ENCODE results near the gene ROR1. TPM values are rescaled to one million over a fixed set of nuclear protein-coding genes. Genes with fewer than 3 reads are reported as not detected.

ROR1 gene
- total RNA-seq, 1 experiment from 2014 or later: 2.7 TPM

- no peaks in the 10 kb centered on the region for H3K36me3 ChIP-seq (ENCODE audit: control insufficient read depth in 1 of 2, insufficient read depth in 2 of 2, low read length in 2 of 2)
- no peak overlapping the region for H3K27ac ChIP-seq (ENCODE audit: low read depth, low read length)
- CTCF ChIA-PET: interaction anchor here (0.6 to 3.0 kb wide), 20 partner anchors 9 to 1132 kb away, joined by 3 to 55 read pairs (median 4); no protein-coding TSS in a partner anchor
- H3K9ac ChIP-seq (ENCODE audit: low read length): no peak overlapping the region
- no peaks in the 10 kb centered on the region for H3K9me2 ChIP-seq (ENCODE audit: insufficient read depth)
- DNase-seq (ENCODE audit: low read depth, low spot score): peak; percentile 46
- BruUV-seq (replicated peaks): no TSS peak
- no peaks in the 10 kb centered on the region for H3K79me2 ChIP-seq (ENCODE audit: insufficient read depth, low read length)
- intact Hi-C loops (cut with micrococcal nuclease): loop anchor here (1.0 to 5.0 kb wide), 7 partner anchors 202 to 580 kb away; partner anchors contain the start of gene ROR1
- no peaks in the 10 kb centered on the region for H3K9me3 ChIP-seq (ENCODE audit: control insufficient read depth in 1 of 2, insufficient read depth in 1 of 2, low read depth in 1 of 2, low read length in 2 of 2)
- no peaks in the 10 kb centered on the region for H3K27me3 ChIP-seq (ENCODE audit: insufficient read depth, low read length)
- TF ChIP-seq SP1 (IDR thresholded peaks at IDR 0.05; ENCODE audit: low read depth) (no peak), POLR2A (IDR thresholded peaks at IDR 0.05; ENCODE audit: borderline replicate concordance, extremely low read depth, insufficient read depth, insufficient read length) (no peak), SIN3A (IDR thresholded peaks at IDR 0.05; ENCODE audit: low read depth) (no peak), RAD21 (IDR thresholded peaks at IDR 0.05; ENCODE audit: low read depth) (peak; percentile 88), SRF (IDR thresholded peaks at IDR 0.05; ENCODE audit: low read depth) (no peak), CTCF (IDR thresholded peaks at IDR 0.05 in 2 of 3, conservative IDR thresholded peaks at IDR 0.05 in 1 of 3; ENCODE audit: borderline replicate concordance in 1 of 3, insufficient read depth in 1 of 3, low read depth in 2 of 3, low read length in 2 of 3) (peak; percentile 84 to 96 (median 93)), EZH2 (IDR thresholded peaks at IDR 0.05) (no peak), ZBTB33 (IDR thresholded peaks at IDR 0.05; ENCODE audit: extremely low read depth, insufficient replicate concordance, low read length) (no peak), ELF1 (IDR thresholded peaks at IDR 0.05; ENCODE audit: borderline replicate concordance, low read depth) (no peak), EZH2phosphoT487 (IDR thresholded peaks at IDR 0.05; ENCODE audit: borderline replicate concordance) (no peak)
- TF ChIP-seq, protein P1, sequence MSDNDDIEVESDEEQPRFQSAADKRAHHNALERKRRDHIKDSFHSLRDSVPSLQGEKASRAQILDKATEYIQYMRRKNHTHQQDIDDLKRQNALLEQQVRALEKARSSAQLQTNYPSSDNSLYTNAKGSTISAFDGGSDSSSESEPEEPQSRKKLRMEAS (IDR thresholded peaks at IDR 0.05): no peak
- RAD21 ChIA-PET (ENCODE audit: low non-redundant PET in 1 of 2, low total read pairs in 2 of 2, uncharacterized antibody in 2 of 2, unreplicated experiment in 2 of 2): interaction anchor here (0.5 to 2.5 kb wide), 8 partner anchors 26 to 463 kb away, joined by 3 to 14 read pairs (median 6); partner anchors contain the start of gene ROR1 (in 1 of the 2)
- no peaks in the 10 kb centered on the region for H4K20me1 ChIP-seq (ENCODE audit: insufficient read depth)
- ATAC-seq: peak; percentile 94
- peaks cover 0 to 12% of the 10 kb centered on the region in 2 experiments; a peak in 2 of 4 replicates for H3K4me1 ChIP-seq (ENCODE audit: control insufficient read depth in 1 of 2, insufficient read depth in 2 of 2, low read length in 2 of 2)
- no peak overlapping the region for H3K4me3 ChIP-seq (replicated peaks in 1 of 2; ENCODE audit: low read depth in 1 of 2, low read length in 2 of 2)
- no peak overlapping the region for H3K4me2 ChIP-seq (ENCODE audit: low read length)
- no peak overlapping the region for H2AFZ ChIP-seq (ENCODE audit: low read depth, low read length, poor library complexity, severe bottlenecking)
- POLR2A ChIA-PET: interaction anchor here (0.7 to 1.0 kb wide), 2 partner anchors 445 to 475 kb away, joined by 3 read pairs; no protein-coding TSS in a partner anchor
Observed at GRCh38 chr1:64136752-64137411, 363.1 kb downstream of the ROR1 start.

Measured in HCT116 (cell line).